H1 (cell line): ENCODE results near the gene SEC63. TPM values are rescaled to one million over a fixed set of nuclear protein-coding genes. Genes with fewer than 3 reads are reported as not detected.

Experiments
- CTCF ChIA-PET: fragments of 300-600 bp; sonication (Branson Sonifier 250); formaldehyde crosslinking; loops from one replicate; lab custom pipeline; 2021; ENCODE audit not compliant: partially characterized antibody; lab: Charles Lee
- POLR2A ChIA-PET: fragments of 300-600 bp; sonication (Branson Sonifier 250); formaldehyde crosslinking; loops from one replicate; lab custom pipeline; 2021; ENCODE audit warnings: inconsistent platforms; ENCODE audit not compliant: partially characterized antibody; lab: Charles Lee
- DNase-seq, 2 experiments: peaks; one replicate each; pipeline versions ENCODE4 v3.0.0 to v3.0.0-alpha.2; 2010 to 2022; ENCODE audit warnings: low spot score in 2 of 2, low read depth in 1 of 2, mixed read lengths in 1 of 2
- FAIRE-seq: peaks from 2 replicates; lab custom pipeline; 2011; peaks lifted over from hg19 to GRCh38; lab: Jason Lieb, UNC
- H2AFZ ChIP-seq: 2 replicates; pipeline ENCODE4 v1.8.1; 2012; ENCODE audit warnings: low read length, inconsistent platforms
- H2AK5ac ChIP-seq: 2 replicates; pipeline ENCODE4 v1.6.1; 2013; ENCODE audit warnings: low read depth, low read length
- H2BK120ac ChIP-seq: replicated peaks from 2 replicates; pipeline ENCODE3; 2013; ENCODE audit warnings: low read depth, low read length, inconsistent platforms
- H2BK12ac ChIP-seq: 2 replicates; pipeline ENCODE4 v1.6.1; 2013; ENCODE audit warnings: low read depth, low read length
- H2BK15ac ChIP-seq: 2 replicates; pipeline ENCODE4 v1.6.1; 2013; ENCODE audit warnings: low read length
- H2BK20ac ChIP-seq: 2 replicates; pipeline ENCODE4 v1.6.1; 2013; ENCODE audit warnings: low read length
- H2BK5ac ChIP-seq: 2 replicates; pipeline ENCODE4 v1.6.1; 2013; ENCODE audit warnings: low read depth, low read length
- H3K14ac ChIP-seq: 2 replicates; pipeline ENCODE4 v1.6.1; 2013; ENCODE audit warnings: inconsistent platforms; ENCODE audit not compliant: insufficient read length
- H3K18ac ChIP-seq: 2 replicates; pipeline ENCODE4 v1.6.1; 2013; ENCODE audit warnings: low read length; ENCODE audit errors: extremely low read depth
- H3K23ac ChIP-seq: 2 replicates; pipeline ENCODE4 v1.6.1; 2013; ENCODE audit warnings: inconsistent platforms; ENCODE audit not compliant: insufficient read length
- H3K23me2 ChIP-seq: 2 replicates; pipeline ENCODE4 v1.6.1; 2013; ENCODE audit warnings: low read depth, low read length
- H3K27ac ChIP-seq: 2 replicates; pipeline ENCODE4 v1.6.1; 2011; ENCODE audit warnings: low read depth, low read length, inconsistent platforms
- H3K27me3 ChIP-seq, 4 experiments: replicated peaks in 1 of 4; 1 replicate in 1 of 4; 2 replicates in 3 of 4; pipeline versions ENCODE4 v1.6.1 to v1.8.1; 2011 to 2013; ENCODE audit warnings: low read length in 3 of 4, mild to moderate bottlenecking in 3 of 4, inconsistent platforms in 2 of 4, mixed read lengths in 2 of 4, moderate library complexity in 1 of 4; ENCODE audit not compliant: control insufficient read depth in 3 of 4, insufficient read depth in 3 of 4; ENCODE audit errors: extremely low read depth in 1 of 4
- H3K36me3 ChIP-seq, 4 experiments: 2 replicates each; pipeline versions ENCODE4 v1.6.1 to v1.8.1; 2011 to 2013; ENCODE audit warnings: mild to moderate bottlenecking in 4 of 4, low read length in 3 of 4, moderate library complexity in 2 of 4, control low read depth in 1 of 4, inconsistent platforms in 1 of 4; ENCODE audit not compliant: insufficient read depth in 4 of 4, control insufficient read depth in 2 of 4
- H3K4ac ChIP-seq: replicated peaks from 2 replicates; pipeline ENCODE3; 2013; ENCODE audit warnings: low read length, low read depth, mixed read lengths, inconsistent platforms; ENCODE audit not compliant: insufficient read length
- H3K4me1 ChIP-seq, 4 experiments: replicated peaks in 1 of 4; 1 replicate in 1 of 4; 2 replicates in 3 of 4; pipeline versions ENCODE4 v1.6.1 to v1.8.1; 2011 to 2013; ENCODE audit warnings: low read length in 3 of 4, inconsistent platforms in 2 of 4, mixed read lengths in 1 of 4; ENCODE audit not compliant: insufficient read depth in 4 of 4, control insufficient read depth in 3 of 4
- H3K4me2 ChIP-seq, 2 experiments: 2 replicates each; pipeline versions ENCODE4 v1.6.1 to v1.8.1; 2011 to 2013; ENCODE audit warnings: low read depth in 2 of 2, low read length in 2 of 2, control low read depth in 1 of 2, inconsistent platforms in 1 of 2, mild to moderate bottlenecking in 1 of 2; ENCODE audit not compliant: insufficient read depth in 1 of 2
- H3K4me3 ChIP-seq, 4 experiments: fragments of 200-600, 300-600 bp in 1 of 4; sonication (generic), shearing (Covaris generic), sonication (Bioruptor Twin) in 1 of 4; 2 replicates each; pipeline versions ENCODE4 v1.5.1 to v1.8.1; 2011 to 2016; ENCODE audit warnings: low read length in 4 of 4, low read depth in 3 of 4, control low read depth in 2 of 4, inconsistent platforms in 2 of 4, mild to moderate bottlenecking in 2 of 4, mixed read lengths in 1 of 4, moderate library complexity in 1 of 4; ENCODE audit not compliant: insufficient read depth in 2 of 4; ENCODE audit errors: extremely low read depth in 1 of 4
- H3K56ac ChIP-seq: replicated peaks from 2 replicates; pipeline ENCODE3; 2013; ENCODE audit warnings: low read depth, mild to moderate bottlenecking, mixed read lengths, low read length, inconsistent platforms; ENCODE audit not compliant: insufficient read length
- H3K79me1 ChIP-seq: 2 replicates; pipeline ENCODE4 v1.6.1; 2013; ENCODE audit warnings: low read depth, low read length, control low read depth
- H3K79me2 ChIP-seq, 2 experiments: 2 replicates each; pipeline versions ENCODE4 v1.6.1 to v1.8.1; 2012 to 2013; ENCODE audit warnings: low read length in 2 of 2, mild to moderate bottlenecking in 2 of 2, inconsistent platforms in 1 of 2; ENCODE audit not compliant: insufficient read depth in 2 of 2, control insufficient read depth in 1 of 2
- H3K9ac ChIP-seq, 4 experiments: replicated peaks in 1 of 4; 1 replicate in 1 of 4; 2 replicates in 3 of 4; pipeline versions ENCODE4 v1.6.1 to v1.8.1; 2011 to 2013; ENCODE audit warnings: low read depth in 3 of 4, low read length in 3 of 4, control low read depth in 2 of 4, mild to moderate bottlenecking in 2 of 4, moderate library complexity in 2 of 4, inconsistent platforms in 1 of 4; ENCODE audit errors: extremely low read depth in 1 of 4
- H3K9me3 ChIP-seq, 2 experiments: 2 replicates each; pipeline versions ENCODE4 v1.6.1 to v1.8.1; 2012 to 2013; ENCODE audit warnings: mild to moderate bottlenecking in 2 of 2, moderate library complexity in 2 of 2, control low read depth in 1 of 2, inconsistent platforms in 1 of 2, low read depth in 1 of 2, low read length in 1 of 2, mixed read lengths in 1 of 2; ENCODE audit not compliant: insufficient read depth in 2 of 2
- H4K20me1 ChIP-seq, 2 experiments: replicated peaks in 1 of 2; 2 replicates each; pipeline versions ENCODE3 to v1.8.1; 2011 to 2013; ENCODE audit warnings: inconsistent platforms in 2 of 2, low read length in 2 of 2, mild to moderate bottlenecking in 1 of 2; ENCODE audit not compliant: insufficient read depth in 2 of 2, control insufficient read depth in 1 of 2
- H4K5ac ChIP-seq: 2 replicates; pipeline ENCODE4 v1.6.1; 2013; ENCODE audit warnings: low read length, low read depth, mixed read lengths, inconsistent platforms; ENCODE audit not compliant: insufficient read length
- H4K8ac ChIP-seq: 2 replicates; pipeline ENCODE4 v1.8.0; 2013; ENCODE audit warnings: mild to moderate bottlenecking, moderate library complexity, low read length, inconsistent platforms; ENCODE audit not compliant: insufficient read depth; ENCODE audit errors: extremely low read depth
- H4K91ac ChIP-seq: replicated peaks from 2 replicates; pipeline ENCODE3; 2013; ENCODE audit warnings: low read length, mixed read lengths, inconsistent platforms; ENCODE audit not compliant: insufficient read length
- EZH2 ChIP-seq: fragments of 200-600 bp; sonication (generic); IDR thresholded peaks from 2 replicates; pipeline ENCODE4 v1.7.1; 2012; ENCODE audit warnings: low read depth, mild to moderate bottlenecking, moderate library complexity, low read length, inconsistent platforms; ENCODE audit not compliant: severe bottlenecking
- SIN3A ChIP-seq, 2 experiments: IDR thresholded peaks in 1 of 2; conservative IDR thresholded peaks in 1 of 2; 2 replicates each; pipeline ENCODE4 v1.6.1; 2011 to 2012; ENCODE audit warnings: low read length in 2 of 2, improper control_type of control experiment in 1 of 2, low read depth in 1 of 2, mild to moderate bottlenecking in 1 of 2
- WGBS, 2 experiments: shearing (Covaris generic) in 1 of 2; methylation state at CpG; one replicate each; pipeline versions ENCODE4 v1.1.6 to v1.1.7; 2013 to 2015; ENCODE audit warnings: low lambda C conversion rate in 2 of 2, mixed read lengths in 2 of 2, inconsistent platforms in 1 of 2, low coverage in 1 of 2, missing lambda C conversion rate in 1 of 2; ENCODE audit not compliant: insufficient replicate concordance in 2 of 2, insufficient coverage in 1 of 2, insufficient read length in 1 of 2; ENCODE audit errors: extremely low coverage in 1 of 2, missing lambda C conversion rate in 1 of 2; 5-methylcytosine and 5-hydroxymethylcytosine counted together
- polyA plus RNA-seq, 7 experiments: library from polyadenylated mRNA; depleted of rRNA in 3 of 7; stranded (reverse) in 5 of 7; unstranded in 2 of 7; fragments of >200 nt in 5 of 7; fragments of 200-250 nt in 2 of 7; gene quantifications; 1 replicate in 5 of 7; 2 replicates in 1 of 7; 4 replicates in 1 of 7; pipeline versions ENCODE4 v1.2.1 to v1.2.3, GENCODE V29; 2011 to 2013; ENCODE audit warnings: missing spikeins in 2 of 7, mixed read lengths in 2 of 7
- total RNA-seq: library from RNA; stranded (reverse); fragmentation: NEBNext Ultra II Directional; extraction: Animal tissue kit (Norgen Biotek cat#: 25700); gene quantifications from 2 replicates; pipeline ENCODE4 v1.2.1, GENCODE V29; 2021
- TF ChIP-seq, protein P1 (sequence below): IDR thresholded peaks from 2 replicates; pipeline ENCODE4 v1.6.1; 2011; ENCODE audit warnings: low read depth, mild to moderate bottlenecking, low read length; ENCODE audit not compliant: insufficient read depth

Gene SEC63
- total and polyA plus RNA-seq, 2 of the 8 experiments (the other 6 are each of a cell fraction or from before 2014, with no cell fraction given) = 17.3 to 121 TPM

DNA sequence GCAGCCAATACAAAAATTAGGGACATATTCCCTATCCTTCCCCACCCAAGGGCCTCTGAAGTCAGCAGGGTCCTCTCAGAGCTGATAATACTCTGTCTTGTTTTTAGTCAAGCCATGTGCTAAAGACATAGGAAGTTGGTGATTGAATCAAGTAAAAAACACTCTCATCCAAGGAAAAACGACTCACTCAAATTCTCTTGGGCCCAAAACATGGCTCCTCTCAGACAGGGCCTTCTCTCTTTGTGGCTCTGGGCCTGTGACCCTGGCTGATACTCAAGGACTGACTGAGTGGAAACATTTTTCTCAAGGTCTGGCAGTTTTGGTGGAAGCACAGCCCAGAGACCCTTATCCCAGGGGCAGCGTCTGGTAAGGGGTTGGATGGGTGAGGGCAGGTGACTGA, 127.9 kb downstream of the SEC63 start:
- Histone ChIP-seq H3K23ac (no peak overlapping the region), H2BK5ac (no peak overlapping the region), H2BK12ac (no peak overlapping the region), H4K8ac (no peak overlapping the region), H2AK5ac (no peak overlapping the region), H3K27ac (no peak overlapping the region), H3K4ac (no peak overlapping the region), H3K4me3 (no peak overlapping the region), H3K4me2 (no peak overlapping the region), H4K20me1 (no peaks in the 10 kb centered on the region), H3K36me3 (no peaks in the 10 kb centered on the region), H3K4me1 (no peaks in the 10 kb centered on the region; a peak in 3 of 7 replicates), H2BK120ac (no peak overlapping the region), H2AFZ (no peak overlapping the region), H2BK20ac (no peak overlapping the region), H4K5ac (no peak overlapping the region), H4K91ac (no peak overlapping the region), H3K56ac (no peak overlapping the region), H3K79me2 (no peaks in the 10 kb centered on the region), H3K9me3 (no peaks in the 10 kb centered on the region), H3K18ac (no peak overlapping the region), H3K9ac (no peak overlapping the region), H3K27me3 (no peaks in the 10 kb centered on the region), H3K23me2 (no peaks in the 10 kb centered on the region), H3K79me1 (no peaks in the 10 kb centered on the region), H3K14ac (no peak overlapping the region), H2BK15ac (no peak overlapping the region)
- TF ChIP-seq, protein P1, sequence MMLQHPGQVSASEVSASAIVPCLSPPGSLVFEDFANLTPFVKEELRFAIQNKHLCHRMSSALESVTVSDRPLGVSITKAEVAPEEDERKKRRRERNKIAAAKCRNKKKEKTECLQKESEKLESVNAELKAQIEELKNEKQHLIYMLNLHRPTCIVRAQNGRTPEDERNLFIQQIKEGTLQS = no peak
- TF ChIP-seq SIN3A (conservative IDR thresholded peaks at IDR 0.05 in 1 of 2, IDR thresholded peaks at IDR 0.05 in 1 of 2; ENCODE audit: low read depth in 1 of 2, low read length in 2 of 2) (no peak), EZH2 (no peak)
- ChIA-PET POLR2A (no interaction called here), CTCF (no interaction called here)
- FAIRE-seq (no peak), DNase-seq (no peak)
- 91% methylated on average over 2 of the region's 2 CpGs; no CpG with 5 or more reads in 1 of the 2 experiments for WGBS, 2 experiments
